ENCODE results near the gene LAIR2.

LAIR2 gene

DNA sequence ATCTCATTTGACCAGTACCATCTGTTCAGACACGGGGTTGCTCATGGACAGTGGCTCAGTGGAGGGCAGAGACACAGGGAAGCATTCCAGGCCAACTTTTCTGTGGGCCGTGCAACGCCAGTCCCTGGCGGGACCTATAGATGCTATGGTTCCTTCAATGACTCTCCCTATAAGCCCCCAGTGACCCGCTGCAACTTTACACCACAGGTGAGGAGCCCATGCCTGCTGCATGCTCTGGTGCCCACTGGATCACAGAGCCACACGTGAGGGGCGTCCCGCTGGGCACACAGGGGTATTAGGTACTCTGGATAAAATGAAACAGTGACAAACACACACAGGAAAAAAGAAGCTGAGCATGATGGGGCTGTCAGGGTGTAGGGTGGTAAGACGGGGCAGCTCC lies 34.3 kb downstream of the LAIR2 start:
- no peak for DNase-seq

DNA sequence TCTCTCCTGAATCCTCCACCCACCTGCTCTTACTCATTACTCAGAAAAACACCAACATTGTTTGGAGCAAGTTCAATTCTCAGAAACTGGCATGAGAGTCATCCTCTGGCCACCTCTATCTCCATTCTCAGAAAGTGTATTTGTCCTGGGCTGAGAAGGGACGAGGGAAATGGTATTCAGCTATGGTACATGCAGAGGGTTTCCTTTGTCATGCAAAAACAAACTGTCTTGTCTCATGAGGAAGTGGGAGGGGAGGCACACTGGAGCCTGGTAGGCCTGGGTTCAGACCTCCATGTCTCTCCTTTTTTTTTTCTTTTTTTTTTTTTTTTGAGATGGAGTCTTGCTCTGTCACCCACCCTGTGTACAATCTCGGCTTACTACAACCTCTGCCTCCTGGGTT lies 39.1 kb downstream of the LAIR2 start:
- no peak for DNase-seq

DNA sequence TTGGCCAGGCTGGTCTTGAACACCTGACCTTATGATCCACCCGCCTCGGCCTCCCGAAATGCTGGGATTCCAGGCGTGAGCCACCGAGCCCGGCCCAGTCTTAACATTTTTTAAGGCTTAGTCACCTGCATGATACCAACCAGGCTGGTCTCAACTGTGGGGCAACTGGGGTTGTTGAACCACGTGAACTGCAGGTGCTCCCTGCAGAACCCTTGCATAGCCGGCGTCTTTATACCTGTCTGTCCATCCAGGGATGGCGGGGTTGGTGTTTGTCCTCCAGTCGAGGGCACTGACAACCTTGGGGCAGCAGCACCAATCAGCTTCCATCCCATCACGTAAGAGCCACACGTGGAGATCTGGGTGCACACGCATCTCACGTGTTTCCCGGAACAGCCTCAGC lies 46.2 kb downstream of the LAIR2 start:
- DNase-seq, result no peak

DNA sequence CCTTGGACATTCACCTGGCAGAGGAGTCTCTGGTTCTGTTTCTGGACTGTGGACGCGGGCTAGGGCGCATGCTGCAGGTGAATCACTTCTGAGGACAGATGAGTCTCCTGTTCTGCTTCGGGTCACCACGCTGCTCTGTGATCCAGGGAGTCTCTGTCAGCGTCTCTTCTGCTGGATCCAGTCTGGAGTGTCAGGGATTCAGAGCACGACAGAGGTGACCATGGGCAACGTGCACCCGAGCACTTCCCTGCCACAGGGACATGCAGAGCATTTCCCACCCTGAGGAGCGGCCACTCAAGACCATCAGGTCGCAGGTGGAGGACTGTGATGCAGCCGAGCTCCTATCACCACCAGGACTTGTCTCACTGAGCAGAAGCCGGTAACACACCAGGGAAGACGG lies 46.6 kb downstream of the LAIR2 start:
- no peak for DNase-seq

DNA sequence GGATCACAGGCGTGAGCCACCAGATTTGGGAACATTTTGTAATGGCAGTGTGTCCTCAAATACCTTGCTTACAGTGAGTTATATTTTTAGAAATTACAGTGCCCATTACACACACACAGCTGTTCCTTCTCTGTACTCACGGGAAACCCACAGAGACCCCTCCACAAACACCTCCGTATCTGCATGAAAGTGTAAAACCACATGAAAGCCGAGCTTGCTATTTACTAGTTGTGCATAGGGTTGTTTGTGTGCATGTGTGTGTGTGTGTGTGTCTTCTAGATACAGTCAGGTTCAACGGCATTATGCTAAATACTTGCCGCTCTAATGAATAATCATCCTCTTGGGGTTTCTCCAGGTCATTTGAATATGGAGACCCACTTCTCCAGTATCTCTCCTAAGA lies 48.7 kb downstream of the LAIR2 start:
- DNase-seq, result no peak

DNA sequence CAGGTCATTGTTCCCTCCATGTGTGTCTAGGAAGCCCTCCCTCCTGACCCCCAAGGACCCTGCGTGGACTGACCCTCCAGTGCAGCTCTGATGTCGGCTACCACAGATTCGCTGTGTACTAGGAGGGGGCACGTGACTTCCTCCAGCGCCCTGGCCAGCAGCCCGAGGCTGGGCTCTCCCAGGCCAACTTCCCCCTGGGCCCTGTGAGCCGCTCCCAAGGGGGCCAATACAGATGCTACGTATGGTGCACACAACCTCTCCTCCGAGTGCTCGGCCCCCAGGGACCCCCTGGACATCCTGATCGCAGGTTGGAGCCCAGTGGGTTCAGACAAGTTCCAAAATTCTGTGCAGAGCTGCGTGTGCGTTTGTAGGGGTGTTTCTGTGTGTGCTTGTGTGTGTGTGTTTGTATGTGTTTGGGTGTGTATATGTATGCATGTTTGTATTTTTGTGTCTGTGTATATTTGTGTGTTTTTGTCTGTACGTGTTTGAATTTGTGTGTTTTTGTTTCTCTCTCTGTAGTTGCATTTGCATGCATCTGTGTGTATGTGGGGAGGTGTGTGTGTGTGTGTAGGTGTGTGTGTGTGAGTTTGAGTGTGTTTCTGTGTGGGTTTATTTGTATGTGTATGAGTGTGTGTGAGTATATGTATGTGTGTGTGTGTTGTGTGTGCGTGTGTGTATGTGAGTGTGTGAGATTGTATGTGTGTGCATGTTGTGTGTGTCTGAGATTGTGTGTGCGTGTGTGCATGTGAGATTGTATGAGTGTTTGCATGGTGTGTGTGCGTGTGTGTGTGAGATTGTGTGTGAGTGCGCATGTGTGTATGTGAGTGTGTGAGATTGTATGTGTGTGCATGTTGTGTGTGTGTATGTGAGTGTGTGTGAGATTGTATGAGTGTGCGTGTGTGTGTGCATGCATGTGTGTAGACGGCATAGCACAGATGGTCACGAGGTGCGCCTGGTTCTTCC lies 49.6 kb downstream of the LAIR2 start:
- no peak for DNase-seq

DNA sequence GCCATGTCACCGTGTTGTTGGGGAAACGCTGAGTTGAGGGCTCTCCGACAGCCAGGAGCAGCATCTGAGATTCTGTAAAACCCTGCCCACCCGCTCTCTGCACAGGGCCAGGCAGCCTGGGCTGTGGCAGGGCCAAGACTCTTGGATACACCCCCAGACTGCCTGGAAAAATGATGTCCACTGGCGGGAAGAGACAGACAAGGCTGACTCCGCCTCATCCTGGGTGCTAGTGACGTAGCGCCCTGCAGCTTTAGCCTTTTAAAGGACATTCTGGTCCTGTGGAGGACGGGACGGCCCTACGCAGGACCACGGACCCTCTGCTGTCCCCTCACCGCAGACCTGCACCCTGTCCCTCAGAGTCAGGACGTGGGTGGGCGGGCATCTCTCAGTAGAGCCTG lies 50.3 kb downstream of the LAIR2 start:
- no peak for DNase-seq

DNA sequence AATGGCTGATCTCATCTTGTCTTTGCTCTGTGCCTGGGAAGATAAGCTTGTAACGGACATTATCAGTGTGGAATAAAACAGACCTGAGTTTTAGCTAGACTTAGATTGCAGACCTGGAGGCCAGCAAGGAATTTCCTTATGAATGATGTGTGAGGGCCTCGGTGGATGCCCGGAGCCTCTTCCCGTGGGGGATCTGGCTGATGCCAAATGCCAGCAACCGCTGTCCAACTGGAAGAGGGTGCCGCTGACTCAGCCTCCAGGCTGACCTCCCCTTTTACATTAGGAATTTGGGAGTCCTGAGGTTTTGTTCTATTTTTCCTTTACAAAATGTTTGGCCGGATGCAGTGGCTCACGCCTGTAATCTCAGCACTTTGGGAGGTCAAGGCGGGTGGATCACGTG lies 51.4 kb downstream of the LAIR2 start:
- no peak for DNase-seq

DNA sequence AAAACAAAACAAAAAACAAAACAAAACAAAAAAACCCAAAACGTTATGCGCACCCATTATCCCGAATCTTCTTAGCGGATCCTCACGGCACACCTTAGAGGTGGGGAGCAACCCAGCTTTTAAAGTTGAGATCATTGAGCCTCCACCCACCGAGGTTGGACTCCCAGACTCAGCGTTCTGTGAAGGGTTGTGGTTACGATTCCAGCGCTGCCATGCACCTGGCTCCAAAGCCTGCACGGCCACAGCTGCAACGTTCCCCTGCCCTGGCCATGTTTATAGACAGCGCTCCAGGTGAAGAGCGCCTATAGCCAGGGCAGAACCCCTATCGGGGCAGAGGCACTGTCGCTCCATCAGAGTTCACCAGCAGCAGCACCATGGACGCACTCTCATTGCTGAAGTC lies 52.3 kb downstream of the LAIR2 start:
- DNase-seq, result no peak

DNA sequence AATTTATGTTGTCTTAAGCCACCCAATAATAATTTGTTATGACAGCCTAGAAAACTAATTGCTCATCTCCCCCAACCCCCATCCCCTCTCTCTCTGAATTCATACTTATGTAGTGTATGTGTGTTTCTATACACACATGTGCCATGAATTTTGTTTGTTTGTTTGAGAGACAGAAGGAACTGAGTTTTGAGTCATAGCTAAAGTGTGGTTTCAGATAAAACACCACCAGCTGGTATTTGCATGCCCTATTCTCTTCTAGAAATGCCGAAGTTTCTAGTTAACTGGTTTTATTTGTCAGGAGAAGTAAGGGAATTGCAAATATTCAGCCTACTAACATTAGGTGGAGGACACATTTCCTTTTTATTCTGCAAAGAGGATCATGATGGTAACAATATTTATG lies 53.6 kb downstream of the LAIR2 start:
- no peak for DNase-seq

DNA sequence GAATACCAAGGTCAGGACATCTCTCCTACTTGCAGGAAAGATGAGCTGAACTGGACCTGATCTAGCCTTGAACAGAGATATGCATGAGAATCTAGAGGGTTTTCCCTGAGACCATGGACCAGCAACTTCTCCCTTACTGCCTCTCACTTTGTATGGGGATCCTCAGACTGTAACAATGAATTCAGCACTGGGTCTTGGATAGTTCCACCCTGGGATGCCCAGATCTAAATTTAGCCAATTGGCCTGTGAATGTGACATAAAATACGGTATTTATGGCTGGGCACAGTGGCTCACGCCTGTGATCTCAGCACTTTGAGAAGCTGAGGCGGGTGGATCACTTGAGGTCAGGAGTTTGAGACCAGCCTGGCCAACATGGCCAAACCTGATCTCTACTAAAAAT lies 55.7 kb downstream of the LAIR2 start:
- no peak for DNase-seq

Data from NCI-H2107 (cell line).